H1 (cell line): ENCODE data around the gene ATG5. TPM values are rescaled to one million over a fixed set of nuclear protein-coding genes. Genes with fewer than 3 reads are reported as not detected.
A peak's percentile ranks its signal among the peaks of the same experiment; 100 is the strongest.

ENCODE experiments used
- CTCF ChIA-PET: fragments of 300-600 bp; sonication (Branson Sonifier 250); formaldehyde crosslinking; loops from one replicate; lab custom pipeline; 2021; ENCODE audit not compliant: partially characterized antibody; lab: Charles Lee
- POLR2A ChIA-PET: fragments of 300-600 bp; sonication (Branson Sonifier 250); formaldehyde crosslinking; loops from one replicate; lab custom pipeline; 2021; ENCODE audit warnings: inconsistent platforms; ENCODE audit not compliant: partially characterized antibody; lab: Charles Lee
- DNase-seq, 2 experiments: peaks; one replicate each; pipeline versions ENCODE4 v3.0.0 to v3.0.0-alpha.2; 2010 to 2022; ENCODE audit warnings: low spot score in 2 of 2, low read depth in 1 of 2, mixed read lengths in 1 of 2
- FAIRE-seq: peaks from 2 replicates; lab custom pipeline; 2011; peaks lifted over from hg19 to GRCh38; lab: Jason Lieb, UNC
- H2AFZ ChIP-seq: 2 replicates; pipeline ENCODE4 v1.8.1; 2012; ENCODE audit warnings: low read length, inconsistent platforms
- H2AK5ac ChIP-seq: 2 replicates; pipeline ENCODE4 v1.6.1; 2013; ENCODE audit warnings: low read depth, low read length
- H2BK120ac ChIP-seq: replicated peaks from 2 replicates; pipeline ENCODE3; 2013; ENCODE audit warnings: low read depth, low read length, inconsistent platforms
- H2BK12ac ChIP-seq: 2 replicates; pipeline ENCODE4 v1.6.1; 2013; ENCODE audit warnings: low read depth, low read length
- H2BK15ac ChIP-seq: 2 replicates; pipeline ENCODE4 v1.6.1; 2013; ENCODE audit warnings: low read length
- H2BK20ac ChIP-seq: 2 replicates; pipeline ENCODE4 v1.6.1; 2013; ENCODE audit warnings: low read length
- H2BK5ac ChIP-seq: 2 replicates; pipeline ENCODE4 v1.6.1; 2013; ENCODE audit warnings: low read depth, low read length
- H3K14ac ChIP-seq: 2 replicates; pipeline ENCODE4 v1.6.1; 2013; ENCODE audit warnings: inconsistent platforms; ENCODE audit not compliant: insufficient read length
- H3K18ac ChIP-seq: 2 replicates; pipeline ENCODE4 v1.6.1; 2013; ENCODE audit warnings: low read length; ENCODE audit errors: extremely low read depth
- H3K23ac ChIP-seq: 2 replicates; pipeline ENCODE4 v1.6.1; 2013; ENCODE audit warnings: inconsistent platforms; ENCODE audit not compliant: insufficient read length
- H3K23me2 ChIP-seq: 2 replicates; pipeline ENCODE4 v1.6.1; 2013; ENCODE audit warnings: low read depth, low read length
- H3K27ac ChIP-seq: 2 replicates; pipeline ENCODE4 v1.6.1; 2011; ENCODE audit warnings: low read depth, low read length, inconsistent platforms
- H3K27me3 ChIP-seq, 4 experiments: replicated peaks in 1 of 4; 1 replicate in 1 of 4; 2 replicates in 3 of 4; pipeline versions ENCODE4 v1.6.1 to v1.8.1; 2011 to 2013; ENCODE audit warnings: low read length in 3 of 4, mild to moderate bottlenecking in 3 of 4, inconsistent platforms in 2 of 4, mixed read lengths in 2 of 4, moderate library complexity in 1 of 4; ENCODE audit not compliant: control insufficient read depth in 3 of 4, insufficient read depth in 3 of 4; ENCODE audit errors: extremely low read depth in 1 of 4
- H3K36me3 ChIP-seq, 4 experiments: 2 replicates each; pipeline versions ENCODE4 v1.6.1 to v1.8.1; 2011 to 2013; ENCODE audit warnings: mild to moderate bottlenecking in 4 of 4, low read length in 3 of 4, moderate library complexity in 2 of 4, control low read depth in 1 of 4, inconsistent platforms in 1 of 4; ENCODE audit not compliant: insufficient read depth in 4 of 4, control insufficient read depth in 2 of 4
- H3K4ac ChIP-seq: replicated peaks from 2 replicates; pipeline ENCODE3; 2013; ENCODE audit warnings: low read length, low read depth, mixed read lengths, inconsistent platforms; ENCODE audit not compliant: insufficient read length
- H3K4me1 ChIP-seq, 4 experiments: replicated peaks in 1 of 4; 1 replicate in 1 of 4; 2 replicates in 3 of 4; pipeline versions ENCODE4 v1.6.1 to v1.8.1; 2011 to 2013; ENCODE audit warnings: low read length in 3 of 4, inconsistent platforms in 2 of 4, mixed read lengths in 1 of 4; ENCODE audit not compliant: insufficient read depth in 4 of 4, control insufficient read depth in 3 of 4
- H3K4me2 ChIP-seq, 2 experiments: 2 replicates each; pipeline versions ENCODE4 v1.6.1 to v1.8.1; 2011 to 2013; ENCODE audit warnings: low read depth in 2 of 2, low read length in 2 of 2, control low read depth in 1 of 2, inconsistent platforms in 1 of 2, mild to moderate bottlenecking in 1 of 2; ENCODE audit not compliant: insufficient read depth in 1 of 2
- H3K4me3 ChIP-seq, 4 experiments: fragments of 200-600, 300-600 bp in 1 of 4; sonication (generic), shearing (Covaris generic), sonication (Bioruptor Twin) in 1 of 4; 2 replicates each; pipeline versions ENCODE4 v1.5.1 to v1.8.1; 2011 to 2016; ENCODE audit warnings: low read length in 4 of 4, low read depth in 3 of 4, control low read depth in 2 of 4, inconsistent platforms in 2 of 4, mild to moderate bottlenecking in 2 of 4, mixed read lengths in 1 of 4, moderate library complexity in 1 of 4; ENCODE audit not compliant: insufficient read depth in 2 of 4; ENCODE audit errors: extremely low read depth in 1 of 4
- H3K56ac ChIP-seq: replicated peaks from 2 replicates; pipeline ENCODE3; 2013; ENCODE audit warnings: low read depth, mild to moderate bottlenecking, mixed read lengths, low read length, inconsistent platforms; ENCODE audit not compliant: insufficient read length
- H3K79me1 ChIP-seq: 2 replicates; pipeline ENCODE4 v1.6.1; 2013; ENCODE audit warnings: low read depth, low read length, control low read depth
- H3K79me2 ChIP-seq, 2 experiments: 2 replicates each; pipeline versions ENCODE4 v1.6.1 to v1.8.1; 2012 to 2013; ENCODE audit warnings: low read length in 2 of 2, mild to moderate bottlenecking in 2 of 2, inconsistent platforms in 1 of 2; ENCODE audit not compliant: insufficient read depth in 2 of 2, control insufficient read depth in 1 of 2
- H3K9ac ChIP-seq, 4 experiments: replicated peaks in 1 of 4; 1 replicate in 1 of 4; 2 replicates in 3 of 4; pipeline versions ENCODE4 v1.6.1 to v1.8.1; 2011 to 2013; ENCODE audit warnings: low read depth in 3 of 4, low read length in 3 of 4, control low read depth in 2 of 4, mild to moderate bottlenecking in 2 of 4, moderate library complexity in 2 of 4, inconsistent platforms in 1 of 4; ENCODE audit errors: extremely low read depth in 1 of 4
- H3K9me3 ChIP-seq, 2 experiments: 2 replicates each; pipeline versions ENCODE4 v1.6.1 to v1.8.1; 2012 to 2013; ENCODE audit warnings: mild to moderate bottlenecking in 2 of 2, moderate library complexity in 2 of 2, control low read depth in 1 of 2, inconsistent platforms in 1 of 2, low read depth in 1 of 2, low read length in 1 of 2, mixed read lengths in 1 of 2; ENCODE audit not compliant: insufficient read depth in 2 of 2
- H4K20me1 ChIP-seq, 2 experiments: replicated peaks in 1 of 2; 2 replicates each; pipeline versions ENCODE3 to v1.8.1; 2011 to 2013; ENCODE audit warnings: inconsistent platforms in 2 of 2, low read length in 2 of 2, mild to moderate bottlenecking in 1 of 2; ENCODE audit not compliant: insufficient read depth in 2 of 2, control insufficient read depth in 1 of 2
- H4K5ac ChIP-seq: 2 replicates; pipeline ENCODE4 v1.6.1; 2013; ENCODE audit warnings: low read length, low read depth, mixed read lengths, inconsistent platforms; ENCODE audit not compliant: insufficient read length
- H4K8ac ChIP-seq: 2 replicates; pipeline ENCODE4 v1.8.0; 2013; ENCODE audit warnings: mild to moderate bottlenecking, moderate library complexity, low read length, inconsistent platforms; ENCODE audit not compliant: insufficient read depth; ENCODE audit errors: extremely low read depth
- H4K91ac ChIP-seq: replicated peaks from 2 replicates; pipeline ENCODE3; 2013; ENCODE audit warnings: low read length, mixed read lengths, inconsistent platforms; ENCODE audit not compliant: insufficient read length
- CREB1 ChIP-seq: IDR thresholded peaks from 2 replicates; pipeline ENCODE4 v1.6.1; 2012; ENCODE audit warnings: inconsistent platforms
- E2F6 ChIP-seq: IDR thresholded peaks from 2 replicates; pipeline ENCODE4 v1.6.1; 2012; ENCODE audit warnings: inconsistent platforms
- GABPA ChIP-seq: IDR thresholded peaks from 2 replicates; pipeline ENCODE4 v1.6.1; 2011; ENCODE audit warnings: mild to moderate bottlenecking, low read length, moderate library complexity, borderline replicate concordance; ENCODE audit not compliant: insufficient read depth
- KDM1A ChIP-seq: fragments of 200-600, 300-600 bp; sonication (generic); IDR thresholded peaks from 2 replicates; pipeline ENCODE4 v1.7.1; 2016; ENCODE audit warnings: mild to moderate bottlenecking, low read length, borderline replicate concordance
- RAD21 ChIP-seq, 2 experiments: IDR thresholded peaks in 1 of 2; conservative IDR thresholded peaks in 1 of 2; 2 replicates each; pipeline ENCODE4 v1.6.1; 2011; ENCODE audit warnings: low read depth in 2 of 2, low read length in 2 of 2, improper control_type of control experiment in 1 of 2, inconsistent platforms in 1 of 2, mild to moderate bottlenecking in 1 of 2, moderate library complexity in 1 of 2
- RNF2 ChIP-seq: fragments of 200-900, 300-1000 bp; sonication (generic); IDR thresholded peaks from 2 replicates; pipeline ENCODE4 v1.7.1; 2016; ENCODE audit warnings: borderline replicate concordance, low read depth, mild to moderate bottlenecking, antibody characterized with exemption, low read length; ENCODE audit not compliant: poor library complexity, severe bottlenecking; ENCODE audit errors: missing control alignments
- SP1 ChIP-seq: IDR thresholded peaks from 2 replicates; pipeline ENCODE4 v1.6.1; 2011; ENCODE audit warnings: low read depth, low read length
- SP4 ChIP-seq: IDR thresholded peaks from 2 replicates; pipeline ENCODE4 v1.6.1; 2012; ENCODE audit warnings: low read length, inconsistent platforms
- WGBS, 2 experiments: shearing (Covaris generic) in 1 of 2; methylation state at CpG; one replicate each; pipeline versions ENCODE4 v1.1.6 to v1.1.7; 2013 to 2015; ENCODE audit warnings: low lambda C conversion rate in 2 of 2, mixed read lengths in 2 of 2, inconsistent platforms in 1 of 2, low coverage in 1 of 2, missing lambda C conversion rate in 1 of 2; ENCODE audit not compliant: insufficient replicate concordance in 2 of 2, insufficient coverage in 1 of 2, insufficient read length in 1 of 2; ENCODE audit errors: extremely low coverage in 1 of 2, missing lambda C conversion rate in 1 of 2; 5-methylcytosine and 5-hydroxymethylcytosine counted together
- polyA plus RNA-seq, 7 experiments: library from polyadenylated mRNA; depleted of rRNA in 3 of 7; stranded (reverse) in 5 of 7; unstranded in 2 of 7; fragments of >200 nt in 5 of 7; fragments of 200-250 nt in 2 of 7; gene quantifications; 1 replicate in 5 of 7; 2 replicates in 1 of 7; 4 replicates in 1 of 7; pipeline versions ENCODE4 v1.2.1 to v1.2.3, GENCODE V29; 2011 to 2013; ENCODE audit warnings: missing spikeins in 2 of 7, mixed read lengths in 2 of 7
- total RNA-seq: library from RNA; stranded (reverse); fragmentation: NEBNext Ultra II Directional; extraction: Animal tissue kit (Norgen Biotek cat#: 25700); gene quantifications from 2 replicates; pipeline ENCODE4 v1.2.1, GENCODE V29; 2021
- TF ChIP-seq, protein P1 (sequence below), 3 experiments: IDR thresholded peaks; 1 replicate in 2 of 3; 2 replicates in 1 of 3; pipeline versions ENCODE4 v1.5.1 to v1.6.1; 2011; ENCODE audit warnings: low read length in 3 of 3, mild to moderate bottlenecking in 3 of 3, inconsistent platforms in 2 of 3, low read depth in 1 of 3, moderate library complexity in 1 of 3; ENCODE audit not compliant: insufficient read depth in 1 of 3; ENCODE audit errors: control extremely low read depth in 1 of 3

The ATG5 gene
- total and polyA plus RNA-seq, 2 of the 8 experiments (the other 6 are each of a cell fraction or from before 2014, with no cell fraction given): 18.2 to 39.0 TPM

- Histone ChIP-seq H3K36me3 (peaks cover 0 to 3% (median 0%) of the 10 kb centered on the region in 4 experiments; a peak in 2 of 8 replicates), H3K9me3 (no peaks in the 10 kb centered on the region; a peak in 1 of 4 replicates), H3K14ac (no peak overlapping the region), H3K23ac (no peak overlapping the region), H4K91ac (no peak overlapping the region), H3K4me2 (no peak overlapping the region), H3K79me1 (no peaks in the 10 kb centered on the region; the same call in 1 of the 2 replicates), H3K79me2 (peaks cover 0 to 9% of the 10 kb centered on the region in 2 experiments; a peak in 2 of 4 replicates), H2BK120ac (no peak overlapping the region), H2BK15ac (no peak overlapping the region), H4K5ac (no peak overlapping the region), H2BK12ac (no peak overlapping the region), H3K4ac (no peak overlapping the region), H2AFZ (no peak overlapping the region), H2BK5ac (no peak overlapping the region), H3K18ac (no peak overlapping the region), H3K27ac (no peak overlapping the region), H3K4me1 (no peaks in the 10 kb centered on the region), H4K8ac (no peak overlapping the region), H3K27me3 (no peaks in the 10 kb centered on the region), H3K9ac (no peak overlapping the region), H2BK20ac (no peak overlapping the region), H4K20me1 (no peaks in the 10 kb centered on the region), H3K23me2 (no peaks in the 10 kb centered on the region), H3K56ac (no peak overlapping the region), H2AK5ac (no peak overlapping the region), H3K4me3 (no peak overlapping the region)
- WGBS, 2 experiments: 52% methylated on average over 2 of the region's 2 CpGs; no CpG with 5 or more reads in 1 of the 2 experiments
- CTCF ChIA-PET: interaction anchor here (0.6 to 3.5 kb wide), 66 partner anchors 9 to 801 kb away, joined by 3 to 40 read pairs (median 4); partner anchors contain the start of genes CRYBG1 and PRDM1
- no peak for DNase-seq
- peak; percentile 74 for FAIRE-seq
- POLR2A ChIA-PET: no interaction called here
- TF ChIP-seq RAD21 (IDR thresholded peaks at IDR 0.05 in 1 of 2, conservative IDR thresholded peaks at IDR 0.05 in 1 of 2; ENCODE audit: low read depth in 2 of 2, low read length in 2 of 2) (peak; percentile 84), GABPA (no peak), RNF2 (no peak), E2F6 (no peak), CREB1 (no peak), SP4 (no peak), KDM1A (no peak), SP1 (no peak)
- TF ChIP-seq, protein P1, sequence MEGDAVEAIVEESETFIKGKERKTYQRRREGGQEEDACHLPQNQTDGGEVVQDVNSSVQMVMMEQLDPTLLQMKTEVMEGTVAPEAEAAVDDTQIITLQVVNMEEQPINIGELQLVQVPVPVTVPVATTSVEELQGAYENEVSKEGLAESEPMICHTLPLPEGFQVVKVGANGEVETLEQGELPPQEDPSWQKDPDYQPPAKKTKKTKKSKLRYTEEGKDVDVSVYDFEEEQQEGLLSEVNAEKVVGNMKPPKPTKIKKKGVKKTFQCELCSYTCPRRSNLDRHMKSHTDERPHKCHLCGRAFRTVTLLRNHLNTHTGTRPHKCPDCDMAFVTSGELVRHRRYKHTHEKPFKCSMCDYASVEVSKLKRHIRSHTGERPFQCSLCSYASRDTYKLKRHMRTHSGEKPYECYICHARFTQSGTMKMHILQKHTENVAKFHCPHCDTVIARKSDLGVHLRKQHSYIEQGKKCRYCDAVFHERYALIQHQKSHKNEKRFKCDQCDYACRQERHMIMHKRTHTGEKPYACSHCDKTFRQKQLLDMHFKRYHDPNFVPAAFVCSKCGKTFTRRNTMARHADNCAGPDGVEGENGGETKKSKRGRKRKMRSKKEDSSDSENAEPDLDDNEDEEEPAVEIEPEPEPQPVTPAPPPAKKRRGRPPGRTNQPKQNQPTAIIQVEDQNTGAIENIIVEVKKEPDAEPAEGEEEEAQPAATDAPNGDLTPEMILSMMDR (IDR thresholded peaks at IDR 0.05; ENCODE audit: control extremely low read depth in 1 of 3, insufficient read depth in 1 of 3, low read depth in 1 of 3, low read length in 3 of 3): peak in 2 of 3 experiments; percentile 53 to 68; a peak in 3 of 4 replicates
These were observed 102.1 kb downstream of the ATG5 start for GRCh38 chr6:106223300-106223930.
